GM19240 (cell line): ENCODE results near the gene ERFE.

ENCODE experiments used
- DNase-seq: peaks from one replicate; pipeline ENCODE4 v3.0.0; 2011; ENCODE audit warnings: low spot score; ENCODE audit not compliant: insufficient read length

The ERFE gene

GRCh38 chr2:238138331-238139195 is 20.2 kb upstream of the ERFE start, which contains the start of gene KLHL30:
TSS of gene KLHL30 (plus strand) at chr2:238138668. CDS start at chr2:238140755, 2,087 bp downstream.
- DNase-seq: no peak

GRCh38 chr2:238139196-238140039 is 19.4 kb upstream of the ERFE start:
- DNase-seq: no peak

- DNase-seq: no peak
Measured at GRCh38 chr2:238140040-238140439, 18.7 kb upstream of the ERFE start.

GRCh38 chr2:238140721-238141540 is 17.8 kb upstream of the ERFE start:
- no peak for DNase-seq

- DNase-seq: no peak
Measured at GRCh38 chr2:238141541-238142318, 17.0 kb upstream of the ERFE start.

GRCh38 chr2:238142382-238143205 is 16.2 kb upstream of the ERFE start:
- no peak for DNase-seq

GRCh38 chr2:238143239-238143951 is 15.4 kb upstream of the ERFE start:
- no peak for DNase-seq

GRCh38 chr2:238144262-238144661 is 14.5 kb upstream of the ERFE start:
- no peak for DNase-seq

GRCh38 chr2:238145046-238145445 is 13.7 kb upstream of the ERFE start:
- DNase-seq: no peak

GRCh38 chr2:238145851-238146250 is 12.9 kb upstream of the ERFE start:
- no peak for DNase-seq

GRCh38 chr2:238146884-238147544 is 11.8 kb upstream of the ERFE start:
- no peak for DNase-seq

- no peak for DNase-seq
Measured at GRCh38 chr2:238148981-238149380, 9.8 kb upstream of the ERFE start.

GRCh38 chr2:238149841-238150572 is 8.8 kb upstream of the ERFE start:
- DNase-seq: no peak

- no peak for DNase-seq
Measured at GRCh38 chr2:238150686-238151085, 8.1 kb upstream of the ERFE start.

- DNase-seq: no peak
Measured at GRCh38 chr2:238151205-238151604, 7.6 kb upstream of the ERFE start.

- DNase-seq: no peak
Measured at GRCh38 chr2:238151628-238152235, 7.0 kb upstream of the ERFE start.
